ENCODE data around the gene CREB3L2.

DNA sequence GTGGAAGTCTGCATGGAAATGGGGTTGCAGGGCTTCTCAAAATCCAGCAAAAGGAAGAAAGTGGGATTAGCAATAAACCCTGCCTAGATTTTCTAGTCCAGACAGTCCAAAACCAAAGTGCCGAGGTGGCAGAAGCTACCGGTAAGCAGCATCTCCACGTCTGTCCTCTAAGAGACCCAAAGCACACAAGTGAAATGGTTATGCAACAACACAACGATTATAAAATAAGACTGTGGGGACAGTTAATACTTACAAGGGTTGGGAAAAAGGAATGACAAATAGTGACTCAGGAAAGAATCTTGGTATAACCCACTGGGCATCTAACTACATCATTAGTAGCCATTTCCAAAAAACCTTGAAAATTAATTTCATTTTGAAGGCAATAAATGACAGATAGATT, 24.7 kb downstream of the CREB3L2 start:
- TF ChIP-seq CTCF (conservative IDR thresholded peaks at IDR 0.05) (no peak), ZFX (IDR thresholded peaks at IDR 0.05) (no peak)
